Erythroblast (primary cell): Measurements from ENCODE around the gene OPALIN.
A peak's percentile ranks its signal among the peaks of the same experiment; 100 is the strongest.

ENCODE experiments used
- DNase-seq, 2 experiments: peaks; one replicate each; lab custom pipeline; 2025; lab: John Stamatoyannopoulos, UW
- GATA1 ChIP-seq: IDR thresholded peaks from 2 replicates; pipeline ENCODE4 v1.6.1; 2011; ENCODE audit warnings: low read depth, mild to moderate bottlenecking, control low read depth, low read length, moderate library complexity
- POLR2A ChIP-seq: IDR thresholded peaks from 2 replicates; pipeline ENCODE4 v1.6.1; 2011; ENCODE audit warnings: mild to moderate bottlenecking, low read length

Gene OPALIN

GRCh38 chr10:96358851-96359540, at the start of gene OPALIN:
Gene OPALIN (minus strand): TSS chr10:96359002. CDS start chr10:96358896, 106 bp downstream.
- DNase-seq: no peak
- TF ChIP-seq GATA1: no peak
- no peak for TF ChIP-seq POLR2A

GRCh38 chr10:96408201-96408600, 49.4 kb upstream of the OPALIN start:
- no peak for TF ChIP-seq GATA1
- TF ChIP-seq POLR2A: no peak
- no peak for DNase-seq

GRCh38 chr10:96407560-96408069, 48.8 kb upstream of the OPALIN start:
- no peak for TF ChIP-seq POLR2A
- no peak for TF ChIP-seq GATA1
- DNase-seq: no peak

GRCh38 chr10:96406091-96406490, 47.3 kb upstream of the OPALIN start:
- no peak for DNase-seq
- no peak for TF ChIP-seq POLR2A
- TF ChIP-seq GATA1: no peak

GRCh38 chr10:96402417-96403305, 43.9 kb upstream of the OPALIN start:
- DNase-seq: no peak
- no peak for TF ChIP-seq GATA1
- no peak for TF ChIP-seq POLR2A

- no peak for DNase-seq
- no peak for TF ChIP-seq POLR2A
- TF ChIP-seq GATA1: no peak
These were observed 42.2 kb upstream of the OPALIN start for GRCh38 chr10:96401036-96401435.

- no peak for DNase-seq
- no peak for TF ChIP-seq GATA1
- no peak for TF ChIP-seq POLR2A
These were observed 41.7 kb upstream of the OPALIN start for GRCh38 chr10:96400465-96400864.

GRCh38 chr10:96397902-96398301, 39.1 kb upstream of the OPALIN start:
- DNase-seq: no peak
- TF ChIP-seq POLR2A: no peak
- no peak for TF ChIP-seq GATA1

GRCh38 chr10:96395931-96396877, 37.4 kb upstream of the OPALIN start:
- TF ChIP-seq GATA1: no peak
- no peak for TF ChIP-seq POLR2A
- peak; percentile 73 to 83 for DNase-seq

- no peak for TF ChIP-seq GATA1
- TF ChIP-seq POLR2A: no peak
These were observed 31.7 kb upstream of the OPALIN start for GRCh38 chr10:96390460-96390864.

GRCh38 chr10:96389785-96390184, 31.0 kb upstream of the OPALIN start:
- TF ChIP-seq GATA1 (no peak), POLR2A (no peak)

More at GRCh38 chr10:96390460-96390864, 31.7 kb upstream of the OPALIN start:
- no peak for DNase-seq

GRCh38 chr10:96387601-96388000, 28.8 kb upstream of the OPALIN start:
- TF ChIP-seq POLR2A: no peak
- no peak for TF ChIP-seq GATA1
- no peak for DNase-seq

More at GRCh38 chr10:96389785-96390184, 31.0 kb upstream of the OPALIN start:
- no peak for DNase-seq

GRCh38 chr10:96387161-96387560, 28.4 kb upstream of the OPALIN start:
- DNase-seq: no peak
- TF ChIP-seq GATA1: no peak
- no peak for TF ChIP-seq POLR2A

GRCh38 chr10:96384506-96384905, 25.7 kb upstream of the OPALIN start:
- no peak for DNase-seq
- TF ChIP-seq GATA1: no peak
- TF ChIP-seq POLR2A: no peak

GRCh38 chr10:96380821-96381220, 22.0 kb upstream of the OPALIN start:
- no peak for DNase-seq

More at GRCh38 chr10:96380821-96381220, 22.0 kb upstream of the OPALIN start:
- TF ChIP-seq POLR2A (no peak), GATA1 (no peak)
